ENCODE results near the gene DEFB119.
"Not testable (repeated sequence)": the region's sequence is repeated elsewhere in the genome, so short reads cannot be mapped to it uniquely, and the experiment has no call there.

DEFB119 gene

GRCh38 chr20:31390490-31390889, at the start of gene DEFB119:
Gene DEFB119, minus strand, starts transcription at chr20:31390590. Its CDS starts 107 bp downstream, at chr20:31390483.
- H3K4me2 ChIP-seq (ENCODE audit: low read length) = no peak within 1 kb of the TSS
- H3K27me3 ChIP-seq (ENCODE audit: low read depth, low read length) = peaks cover 10% of the 10 kb centered on the region; the same call in 1 of the 2 replicates
- H3K4me3 ChIP-seq (ENCODE audit: low read length) = no peak within 1 kb of the TSS
- no peaks in the 10 kb centered on the region for H3K36me3 ChIP-seq (replicated peaks; ENCODE audit: low read depth, low read length)
- H3K9ac ChIP-seq (ENCODE audit: low read length) = no peak within 1 kb of the TSS
- no peaks in the 10 kb centered on the region for H3K79me2 ChIP-seq (ENCODE audit: low read length)
- no peak within 1 kb of the TSS for H3K27ac ChIP-seq (ENCODE audit: low read length)
- TF ChIP-seq CTCF (IDR thresholded peaks at IDR 0.05; ENCODE audit: low read depth, low read length) = no peak
- no peak for TF ChIP-seq EZH2phosphoT487 (IDR thresholded peaks at IDR 0.05; ENCODE audit: low read depth)
- H3K4me1 ChIP-seq (ENCODE audit: low read length) = no peaks in the 10 kb centered on the region
- no peaks in the 10 kb centered on the region for H3K9me3 ChIP-seq (ENCODE audit: insufficient read depth, low read length)
- H4K20me1 ChIP-seq (ENCODE audit: insufficient read depth, low read length) = no peaks in the 10 kb centered on the region
- no peak within 1 kb of the TSS for H2AFZ ChIP-seq (ENCODE audit: low read depth, low read length)

GRCh38 chr20:31430568-31431115, 40.3 kb upstream of the DEFB119 start:
- H3K9me3 ChIP-seq (ENCODE audit: insufficient read depth, low read length) = no peaks in the 10 kb centered on the region
- H2AFZ ChIP-seq (ENCODE audit: low read depth, low read length) = no peak overlapping the region
- H3K27me3 ChIP-seq (ENCODE audit: low read depth, low read length) = no peaks in the 10 kb centered on the region; the same call in none of the 2 replicates
- H4K20me1 ChIP-seq (ENCODE audit: insufficient read depth, low read length) = no peaks in the 10 kb centered on the region
- H3K4me1 ChIP-seq (ENCODE audit: low read length) = no peaks in the 10 kb centered on the region
- no peak overlapping the region for H3K9ac ChIP-seq (ENCODE audit: low read length)
- no peak for TF ChIP-seq CTCF (IDR thresholded peaks at IDR 0.05; ENCODE audit: low read depth, low read length)
- no peak for TF ChIP-seq EZH2phosphoT487 (IDR thresholded peaks at IDR 0.05; ENCODE audit: low read depth)
- no peak overlapping the region for H3K4me3 ChIP-seq (ENCODE audit: low read length)
- no peaks in the 10 kb centered on the region for H3K36me3 ChIP-seq (replicated peaks; ENCODE audit: low read depth, low read length)
- no peak overlapping the region for H3K4me2 ChIP-seq (ENCODE audit: low read length)
- no peak overlapping the region for H3K27ac ChIP-seq (ENCODE audit: low read length)
- H3K79me2 ChIP-seq (ENCODE audit: low read length) = no peaks in the 10 kb centered on the region

- not testable (repeated sequence) for H3K4me2 ChIP-seq (ENCODE audit: low read length); H3K9me3 ChIP-seq (ENCODE audit: insufficient read depth, low read length); H3K27me3 ChIP-seq (ENCODE audit: low read depth, low read length); H3K27ac ChIP-seq (ENCODE audit: low read length); H2AFZ ChIP-seq (ENCODE audit: low read depth, low read length); H3K36me3 ChIP-seq (replicated peaks; ENCODE audit: low read depth, low read length); H3K9ac ChIP-seq (ENCODE audit: low read length); H3K79me2 ChIP-seq (ENCODE audit: low read length); H4K20me1 ChIP-seq (ENCODE audit: insufficient read depth, low read length); H3K4me3 ChIP-seq (ENCODE audit: low read length); H3K4me1 ChIP-seq (ENCODE audit: low read length)
Observed at GRCh38 chr20:31427576-31427975, 37.2 kb upstream of the DEFB119 start.

GRCh38 chr20:31426891-31427551, 36.6 kb upstream of the DEFB119 start:
- not testable (repeated sequence) for H3K4me3 ChIP-seq (ENCODE audit: low read length); H2AFZ ChIP-seq (ENCODE audit: low read depth, low read length); H3K27ac ChIP-seq (ENCODE audit: low read length); H4K20me1 ChIP-seq (ENCODE audit: insufficient read depth, low read length); H3K4me1 ChIP-seq (ENCODE audit: low read length); H3K27me3 ChIP-seq (ENCODE audit: low read depth, low read length); H3K4me2 ChIP-seq (ENCODE audit: low read length); H3K9ac ChIP-seq (ENCODE audit: low read length); H3K9me3 ChIP-seq (ENCODE audit: insufficient read depth, low read length); H3K79me2 ChIP-seq (ENCODE audit: low read length); H3K36me3 ChIP-seq (replicated peaks; ENCODE audit: low read depth, low read length)

- no peaks in the 10 kb centered on the region for H3K4me1 ChIP-seq (ENCODE audit: low read length)
- no peaks in the 10 kb centered on the region for H3K36me3 ChIP-seq (replicated peaks; ENCODE audit: low read depth, low read length)
- no peak overlapping the region for H3K4me2 ChIP-seq (ENCODE audit: low read length)
- H3K4me3 ChIP-seq (ENCODE audit: low read length) = no peak overlapping the region
- TF ChIP-seq EZH2phosphoT487 (IDR thresholded peaks at IDR 0.05; ENCODE audit: low read depth) (no peak), CTCF (IDR thresholded peaks at IDR 0.05; ENCODE audit: low read depth, low read length) (no peak)
- no peak overlapping the region for H3K9ac ChIP-seq (ENCODE audit: low read length)
- H4K20me1 ChIP-seq (ENCODE audit: insufficient read depth, low read length) = no peaks in the 10 kb centered on the region
- H3K9me3 ChIP-seq (ENCODE audit: insufficient read depth, low read length) = no peaks in the 10 kb centered on the region
- no peak overlapping the region for H2AFZ ChIP-seq (ENCODE audit: low read depth, low read length)
- peaks cover 8% of the 10 kb centered on the region; the same call in 1 of the 2 replicates for H3K27me3 ChIP-seq (ENCODE audit: low read depth, low read length)
- no peaks in the 10 kb centered on the region for H3K79me2 ChIP-seq (ENCODE audit: low read length)
- H3K27ac ChIP-seq (ENCODE audit: low read length) = no peak overlapping the region
Observed at GRCh38 chr20:31425797-31426196, 35.4 kb upstream of the DEFB119 start.

All from OCI-LY3 (cell line).